Hepatic stellate cell (primary cell): ENCODE data around the gene PBX1.

Experiments used
- DNase-seq: peaks from one replicate; pipeline ENCODE4 v3.0.0; 2011; ENCODE audit warnings: low spot score

Gene PBX1

DNA sequence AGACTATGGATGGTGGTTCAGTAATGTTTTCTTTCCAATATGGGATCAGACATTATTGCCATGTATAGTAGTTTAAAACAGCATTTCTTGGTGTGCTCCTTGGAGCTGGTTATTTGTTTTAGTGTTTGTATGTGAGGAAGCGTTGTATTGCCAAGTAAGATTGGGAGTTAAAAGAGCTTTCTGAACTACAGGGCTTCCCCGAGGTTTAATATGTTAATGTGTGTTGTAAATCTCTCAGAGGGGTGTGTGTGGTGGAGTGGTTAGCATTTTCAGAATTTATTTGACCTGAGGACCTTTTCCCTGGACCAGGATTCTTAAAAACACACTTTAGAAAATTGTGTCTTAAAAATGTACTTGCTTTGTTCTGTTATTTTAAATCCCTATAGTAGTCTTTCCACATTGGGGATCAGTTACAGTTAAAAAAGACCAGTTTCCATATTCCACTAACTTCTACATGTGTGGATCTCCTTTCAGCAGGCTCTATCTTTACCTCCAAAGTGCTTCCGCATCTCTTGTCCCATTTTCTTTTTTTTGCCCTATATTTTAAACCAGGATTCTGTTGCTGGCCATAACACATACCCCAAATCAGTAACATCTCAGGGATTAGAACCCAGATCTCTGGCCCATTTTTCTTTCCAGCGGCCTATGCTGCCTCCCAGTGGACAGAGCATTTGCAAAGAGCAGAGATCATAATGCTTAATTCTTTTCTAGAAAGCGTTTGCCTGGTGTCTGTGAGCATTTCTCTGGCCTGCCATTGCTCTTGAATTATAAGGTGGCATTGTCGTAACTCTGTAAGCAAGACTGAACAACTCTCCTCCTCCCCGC lies 58.6 kb downstream of the PBX1 start:
- DNase-seq, result no peak

DNA sequence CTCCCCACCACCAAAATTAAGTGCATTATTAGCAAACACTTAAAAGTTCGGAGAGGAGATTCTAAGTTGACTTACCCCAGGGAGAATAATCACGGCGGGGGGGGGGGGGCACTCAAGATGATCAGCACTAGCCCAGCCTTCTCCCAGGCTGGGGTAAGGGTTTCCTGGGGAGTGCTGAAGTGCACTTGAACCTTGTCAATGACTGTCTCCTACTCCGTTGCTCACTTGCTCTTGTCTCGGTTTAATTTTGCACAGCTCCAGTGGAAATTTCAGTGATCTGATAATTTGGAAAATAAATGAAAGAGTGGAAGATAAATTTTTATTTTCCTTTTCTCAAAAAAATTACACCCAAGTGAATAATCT lies 59.2 kb downstream of the PBX1 start:
- DNase-seq, result no peak

DNA sequence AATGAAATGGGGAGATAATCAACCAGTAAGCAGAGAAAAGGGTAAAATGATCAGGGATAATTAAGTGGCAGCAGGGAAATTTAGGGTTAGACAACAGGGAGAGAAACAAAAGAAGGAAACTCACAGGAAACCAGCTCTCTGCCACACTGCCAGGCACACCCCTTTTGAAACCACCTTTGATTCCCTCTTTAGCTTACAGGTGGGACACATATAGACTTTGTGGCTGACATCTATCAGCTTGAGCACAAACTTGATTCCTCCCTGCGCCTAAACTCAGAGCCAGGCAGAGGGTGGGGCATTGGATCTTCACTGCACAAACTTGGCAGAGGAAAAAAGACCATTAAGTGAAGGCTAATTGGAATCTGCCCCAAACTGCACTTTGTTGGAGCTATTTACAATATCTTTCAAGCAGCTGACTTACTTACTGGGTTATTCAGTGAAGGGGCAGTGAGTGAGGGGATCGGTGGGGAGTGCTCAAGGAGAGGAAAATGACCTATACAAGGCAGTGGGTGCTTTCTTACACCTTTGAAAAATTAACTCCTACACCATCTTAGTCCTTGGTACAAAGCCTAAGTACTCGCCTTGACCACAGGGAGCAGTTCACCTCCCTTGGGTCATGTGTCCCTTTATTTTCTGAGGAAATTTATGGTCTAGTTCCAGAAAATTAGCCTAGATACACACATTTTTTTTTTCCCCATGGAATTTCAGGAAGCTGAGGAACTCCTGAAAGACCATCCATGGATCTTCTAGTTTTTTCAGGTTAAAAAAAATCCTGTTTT lies 60.2 kb downstream of the PBX1 start:
- DNase-seq, result no peak

DNA sequence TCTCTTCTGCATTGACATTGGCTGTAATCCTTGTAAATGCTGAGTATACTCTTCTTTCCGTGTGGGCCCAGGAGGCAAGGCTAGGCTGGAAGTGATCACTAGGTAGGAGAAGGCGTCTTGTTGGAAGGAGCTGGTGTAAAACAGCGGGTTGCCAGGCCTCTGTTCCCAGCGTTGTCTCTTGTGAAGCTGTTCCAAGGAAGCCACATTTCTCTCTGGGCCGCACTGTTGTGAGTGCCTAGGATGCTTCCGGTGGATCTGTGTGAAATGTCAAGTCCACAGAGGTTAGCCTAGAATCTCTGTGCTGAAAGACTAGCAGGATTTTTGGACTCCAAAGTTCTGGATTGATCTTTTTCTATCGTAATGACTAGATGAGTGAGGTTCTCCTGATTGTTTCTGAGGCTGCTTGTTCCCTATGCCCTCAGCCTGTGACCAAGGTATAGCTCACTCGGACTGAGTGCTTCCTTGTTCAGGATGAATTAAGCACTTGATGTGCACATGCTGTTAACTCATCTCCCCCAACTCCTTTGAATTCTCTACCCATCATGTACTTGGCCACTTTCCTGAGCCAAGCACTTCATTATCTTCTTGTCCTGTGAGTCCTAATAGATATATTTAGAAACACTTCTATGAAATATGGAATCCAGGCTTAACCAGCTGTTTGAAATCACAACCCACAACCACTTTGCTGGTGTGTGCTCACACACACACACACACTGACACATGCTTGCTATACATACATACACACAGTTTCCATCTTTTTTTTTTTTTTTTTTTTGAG lies 63.3 kb downstream of the PBX1 start:
- DNase-seq, result no peak

DNA sequence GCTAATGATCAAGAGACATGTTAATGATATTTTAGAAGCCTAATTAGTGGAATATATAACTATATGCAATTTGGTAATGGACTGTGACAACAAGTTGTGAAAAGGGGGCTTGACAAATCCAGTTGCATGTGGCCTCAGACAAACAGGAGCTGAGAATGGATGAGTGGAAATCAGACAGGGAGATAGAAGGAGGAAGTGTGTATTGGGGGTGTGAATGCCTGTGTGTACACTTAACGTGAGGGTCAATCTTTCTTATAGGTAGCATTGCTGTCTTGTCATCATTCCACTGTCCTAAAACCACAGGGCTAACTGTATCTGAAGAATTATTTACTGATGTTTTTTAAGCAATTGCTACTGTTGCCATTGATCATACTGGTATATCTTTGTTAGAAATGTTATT lies 64.8 kb downstream of the PBX1 start:
- DNase-seq, result no peak

DNA sequence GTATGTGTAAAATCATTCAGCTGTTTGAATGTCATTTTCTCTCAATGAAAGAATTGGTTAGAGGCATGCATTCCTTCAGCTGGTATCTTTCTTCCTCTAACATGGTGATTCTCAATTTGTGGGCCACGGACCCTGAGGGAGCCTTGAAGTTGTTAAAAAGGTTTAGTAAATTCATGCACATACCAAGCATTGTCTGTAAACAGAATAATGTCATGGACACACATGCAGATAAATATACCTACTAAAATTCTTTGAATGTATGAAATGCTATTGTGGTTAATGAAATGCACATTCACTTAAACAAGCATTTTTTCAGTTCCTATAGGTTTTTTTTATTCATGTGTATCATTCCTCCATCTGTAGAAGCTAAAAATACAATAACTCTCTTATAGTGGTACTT lies 65.4 kb downstream of the PBX1 start:
- no peak for DNase-seq

DNA sequence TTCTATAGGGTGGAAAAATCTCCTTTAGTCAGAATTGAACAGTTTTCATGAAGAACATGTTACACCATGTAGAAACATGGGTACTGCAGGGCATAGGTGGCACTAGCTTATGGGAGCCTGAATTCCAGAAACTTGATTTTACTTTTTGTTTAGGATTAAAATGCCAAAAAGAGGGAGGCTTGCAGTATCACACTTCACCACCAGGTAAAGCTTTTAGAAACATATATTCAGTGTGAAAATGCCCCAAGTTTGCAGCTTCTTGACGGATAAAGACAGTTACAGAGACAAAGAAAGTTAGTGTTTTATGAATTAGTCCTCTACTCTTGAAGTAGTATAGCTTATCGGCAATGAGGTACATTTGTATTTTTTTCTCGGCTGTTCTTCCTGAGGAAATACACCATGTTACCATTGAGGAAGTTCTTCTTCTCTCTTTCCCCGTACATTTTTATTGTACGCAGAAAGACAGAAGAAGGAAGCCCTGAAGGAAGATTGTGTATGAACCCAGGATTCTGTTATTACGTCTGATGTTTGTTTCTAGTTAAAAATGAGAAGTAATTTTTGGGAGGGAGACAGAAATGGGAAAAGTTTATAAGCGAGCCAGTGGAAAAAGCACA lies 66.1 kb downstream of the PBX1 start:
- no peak for DNase-seq

DNA sequence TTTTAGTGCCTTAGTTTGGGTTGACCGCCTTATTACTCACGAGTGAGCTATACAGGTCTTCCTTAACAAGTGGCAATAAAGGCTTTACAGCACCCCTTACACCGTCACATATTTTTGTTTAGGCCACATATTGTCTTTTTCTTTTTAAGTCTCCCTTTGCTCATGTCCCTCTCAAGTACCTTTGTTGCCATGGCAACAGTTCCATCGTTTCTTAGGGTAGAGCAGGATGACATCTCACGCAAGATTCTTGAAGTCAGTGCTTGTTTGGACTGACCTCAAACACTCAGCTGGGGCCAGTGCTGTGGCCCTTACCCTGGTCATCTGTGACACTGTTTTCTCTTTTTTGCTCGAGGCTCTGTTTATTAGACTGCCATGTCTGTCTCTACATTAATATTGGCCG lies 69.8 kb downstream of the PBX1 start:
- no peak for DNase-seq

DNA sequence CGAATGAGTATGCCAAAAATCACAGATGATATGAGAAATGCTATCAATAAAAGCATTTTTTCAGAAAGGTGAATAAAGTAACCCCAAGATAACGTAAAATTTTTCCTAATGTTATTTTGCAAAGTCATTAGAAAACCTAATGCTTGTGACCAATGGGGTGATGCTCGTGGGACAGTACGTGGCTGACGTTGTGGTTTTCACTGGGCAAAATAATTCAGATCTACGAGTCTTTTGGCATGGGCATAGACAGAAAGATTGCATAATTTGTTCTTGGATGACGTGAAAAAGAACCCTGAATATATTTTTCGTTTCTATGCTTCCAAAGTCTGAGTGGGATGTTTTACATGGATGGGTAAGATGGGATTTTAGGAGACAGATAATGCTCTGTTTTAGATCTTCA lies 71.0 kb downstream of the PBX1 start:
- no peak for DNase-seq

DNA sequence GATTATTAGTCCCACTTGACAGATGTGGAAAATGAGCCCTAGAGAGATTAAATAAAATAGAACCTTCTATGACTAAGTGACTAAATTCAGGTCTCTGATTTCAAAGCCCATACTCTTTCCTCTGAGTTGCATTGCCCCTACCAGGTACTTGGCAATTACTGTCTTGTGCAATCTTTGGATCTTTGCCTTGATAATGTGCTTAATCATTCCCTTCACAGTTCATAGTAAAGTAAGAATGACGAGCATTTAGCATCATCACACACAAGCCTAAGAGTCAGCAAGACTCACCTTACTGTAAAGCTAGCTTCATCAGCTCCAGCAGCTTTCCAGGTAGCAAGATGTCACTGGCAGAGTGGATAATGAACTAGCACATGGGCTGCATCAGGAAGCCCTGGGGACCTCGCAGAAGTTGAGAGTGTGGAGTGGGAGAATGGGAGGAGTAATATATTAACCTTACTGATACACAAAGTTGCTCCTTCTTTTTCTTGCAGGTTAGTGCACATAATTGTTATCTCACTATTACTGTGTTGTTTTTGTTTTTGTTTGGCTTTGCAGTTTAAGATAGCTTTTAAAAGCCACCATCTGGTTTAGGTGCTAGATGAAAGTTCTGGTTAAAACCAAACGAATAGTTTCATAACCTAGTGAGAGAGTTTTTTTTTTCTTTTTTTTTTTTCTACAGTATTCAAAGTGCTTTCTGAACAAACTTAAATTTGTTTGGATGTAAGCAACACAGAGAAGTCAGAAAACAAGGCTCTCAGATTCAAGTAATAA lies 71.8 kb downstream of the PBX1 start:
- no peak for DNase-seq

DNA sequence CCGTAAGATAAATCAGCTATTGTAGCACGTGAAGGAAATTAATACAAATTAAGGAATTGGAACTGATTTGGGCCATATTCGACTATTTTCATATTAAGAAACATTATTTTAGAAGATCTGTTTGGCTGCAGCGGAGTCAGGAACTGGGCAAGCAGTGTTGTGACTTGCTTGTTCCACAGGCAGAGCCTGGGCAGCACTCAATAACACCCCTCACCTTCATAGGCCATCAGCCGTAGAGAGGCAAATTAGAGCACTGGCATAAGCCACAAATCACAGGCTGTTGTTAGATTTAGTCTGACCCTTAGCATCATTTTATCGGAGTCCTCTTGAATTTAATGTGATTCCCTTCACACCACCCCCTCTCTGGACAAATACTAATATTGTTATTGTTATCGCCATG lies 72.8 kb downstream of the PBX1 start:
- DNase-seq, result no peak

DNA sequence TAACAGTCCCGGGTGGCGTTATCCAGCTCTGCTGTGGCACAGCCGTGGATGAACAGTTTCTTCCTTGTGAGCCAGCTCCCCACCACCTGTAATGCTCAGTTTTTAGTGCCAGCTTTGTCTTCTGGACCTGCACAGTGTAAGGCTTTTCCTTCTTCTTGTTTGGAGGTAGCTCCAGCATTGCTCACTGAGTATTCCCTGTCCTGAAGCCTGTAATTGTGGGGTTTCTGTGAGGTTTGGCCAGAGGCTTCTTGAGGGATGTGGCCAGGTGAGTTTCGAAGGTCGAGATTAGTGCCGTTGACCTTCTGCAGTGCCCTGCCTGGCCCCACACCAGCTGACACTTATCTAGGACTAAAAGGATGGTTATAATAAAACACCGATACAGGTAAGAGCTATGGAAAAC lies 75.0 kb downstream of the PBX1 start:
- DNase-seq, result no peak

DNA sequence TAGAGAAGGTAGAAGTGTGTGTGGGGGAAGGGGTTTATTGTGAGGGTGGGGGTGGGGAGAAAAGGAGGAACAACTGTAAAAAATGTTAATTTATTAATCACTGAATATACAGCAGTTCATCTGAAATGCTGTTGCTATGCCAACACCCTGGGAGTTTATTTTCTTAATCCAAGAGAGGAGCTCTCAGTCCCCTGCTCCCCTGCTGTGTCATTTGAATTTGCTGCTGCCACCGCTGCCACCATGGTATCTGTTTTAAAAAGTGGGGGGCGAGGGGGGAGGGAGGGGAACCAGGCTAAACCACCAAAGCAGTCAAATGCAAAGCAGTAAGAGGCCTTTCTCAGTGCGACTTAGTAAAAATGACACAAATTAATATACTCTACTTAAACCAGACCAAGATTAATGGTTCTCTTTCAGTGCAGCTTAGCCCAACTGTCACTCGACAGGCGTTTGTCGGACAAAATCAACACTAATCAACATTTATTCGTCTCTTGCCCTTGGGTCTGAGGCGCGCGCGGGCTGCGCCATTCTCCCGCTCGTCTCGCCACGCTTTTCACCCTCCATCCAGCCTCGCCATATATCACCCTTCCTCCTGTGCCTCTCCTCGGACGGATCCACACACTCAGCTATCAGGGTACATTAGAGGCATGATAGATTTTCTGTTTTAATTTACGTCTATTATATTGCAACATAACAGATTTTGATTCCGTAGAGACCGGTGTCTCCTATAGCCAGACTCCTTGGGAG lies 76.2 kb downstream of the PBX1 start:
- DNase-seq, result no peak

DNA sequence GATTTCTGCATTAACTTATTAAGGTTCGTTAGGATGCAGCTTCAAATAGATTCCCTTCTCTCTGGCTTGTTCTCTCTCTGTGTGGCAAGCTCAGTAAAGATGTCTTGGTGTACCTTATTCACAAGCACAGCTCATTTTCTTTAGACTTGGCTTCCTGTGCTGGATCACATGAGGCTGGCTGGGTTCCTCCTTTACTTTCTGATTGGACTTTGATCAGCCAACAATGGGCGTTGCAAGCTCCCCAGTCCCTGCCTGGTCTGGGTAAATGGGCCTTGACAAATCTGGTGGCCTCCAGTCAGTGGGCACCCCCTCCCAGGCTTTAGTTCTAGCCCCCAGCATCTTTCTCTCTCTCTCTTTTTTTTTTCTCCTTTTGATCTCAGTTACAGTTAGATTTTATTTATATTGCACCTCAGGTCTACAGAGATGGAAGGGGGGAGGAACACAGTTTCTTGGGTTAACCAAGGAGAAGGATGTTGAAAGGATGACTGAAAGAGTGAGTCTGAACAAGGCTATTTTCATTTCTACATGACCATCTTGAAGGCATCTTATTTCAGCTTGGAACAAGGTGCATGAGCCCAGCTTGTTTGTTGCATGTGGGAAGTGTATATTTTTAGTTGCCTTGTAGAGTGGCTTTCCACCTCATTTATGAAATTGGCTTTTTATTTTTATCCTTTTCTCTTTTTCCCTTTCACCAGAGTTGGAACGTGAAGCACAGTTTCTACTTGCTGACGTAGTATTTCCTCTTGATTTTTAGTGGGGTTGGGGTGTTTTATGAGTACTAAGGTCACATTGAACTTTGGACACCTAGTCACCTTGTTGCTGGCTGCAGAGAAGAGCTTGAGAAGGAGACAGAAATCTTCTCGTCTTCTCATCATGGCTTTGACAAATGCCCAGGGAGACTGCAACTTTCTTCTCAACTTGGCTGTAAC lies 77.1 kb downstream of the PBX1 start:
- no peak for DNase-seq

DNA sequence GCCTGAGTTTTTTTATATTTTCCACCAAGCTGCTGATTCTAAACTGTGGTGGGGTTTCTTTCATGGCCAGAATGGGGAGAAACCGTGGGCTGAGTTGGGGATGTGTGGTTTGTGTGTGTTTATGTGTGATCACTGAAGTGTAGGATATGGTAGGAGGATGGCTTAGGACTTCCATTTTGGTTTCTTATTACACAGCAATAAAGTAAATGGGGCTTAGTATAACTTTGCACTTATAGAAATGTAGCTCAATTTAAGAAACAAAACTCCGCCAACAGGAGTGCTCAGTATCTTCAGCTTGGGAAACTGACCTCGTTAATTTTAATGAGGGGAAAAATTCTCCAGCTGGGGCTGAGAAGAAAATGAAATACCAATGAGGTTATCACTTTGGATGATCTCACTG lies 77.8 kb downstream of the PBX1 start:
- DNase-seq, result no peak

DNA sequence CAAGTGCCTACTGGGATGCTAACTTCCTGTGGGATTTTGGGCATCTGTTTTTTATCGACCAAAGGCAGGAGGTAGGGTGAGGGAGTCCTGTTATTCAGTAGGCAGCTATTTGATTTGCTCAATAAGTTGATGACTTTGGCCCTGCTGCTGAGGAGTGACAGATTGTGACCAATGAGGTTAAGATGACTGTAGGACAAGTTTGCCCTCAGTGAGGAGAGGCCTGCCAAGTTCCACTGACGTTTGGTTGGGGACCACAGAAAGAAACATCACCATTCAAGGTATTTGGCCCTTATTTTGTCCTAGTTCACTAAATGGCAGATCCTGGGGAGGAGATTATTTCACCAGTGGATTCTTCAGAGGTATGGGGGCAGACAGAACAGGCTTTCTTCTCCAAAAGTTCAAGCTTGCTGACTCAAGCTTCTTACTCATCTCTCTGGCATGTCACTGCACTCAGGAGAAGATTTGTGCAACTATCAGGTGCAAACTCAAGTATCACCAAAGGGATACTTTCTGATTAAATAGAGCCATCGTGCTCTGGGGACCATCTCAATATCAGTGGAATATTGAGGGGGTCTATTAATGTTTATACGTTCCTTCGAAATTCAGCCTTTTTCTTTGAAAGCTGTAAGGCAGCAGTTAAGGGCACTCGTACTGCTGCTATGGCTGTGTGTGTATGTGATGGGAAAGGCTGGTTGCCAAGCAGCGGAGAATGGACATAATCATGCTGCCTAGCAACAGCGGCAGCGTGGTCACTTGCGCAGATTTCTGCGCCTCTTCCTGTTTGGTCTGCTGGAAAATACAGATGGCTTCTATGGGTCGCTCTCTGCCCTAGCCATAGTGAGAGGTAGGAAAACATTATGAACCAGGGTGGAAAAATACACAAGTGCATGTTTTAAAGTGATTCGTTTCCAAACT lies 78.7 kb downstream of the PBX1 start:
- peak; percentile 56 for DNase-seq

DNA sequence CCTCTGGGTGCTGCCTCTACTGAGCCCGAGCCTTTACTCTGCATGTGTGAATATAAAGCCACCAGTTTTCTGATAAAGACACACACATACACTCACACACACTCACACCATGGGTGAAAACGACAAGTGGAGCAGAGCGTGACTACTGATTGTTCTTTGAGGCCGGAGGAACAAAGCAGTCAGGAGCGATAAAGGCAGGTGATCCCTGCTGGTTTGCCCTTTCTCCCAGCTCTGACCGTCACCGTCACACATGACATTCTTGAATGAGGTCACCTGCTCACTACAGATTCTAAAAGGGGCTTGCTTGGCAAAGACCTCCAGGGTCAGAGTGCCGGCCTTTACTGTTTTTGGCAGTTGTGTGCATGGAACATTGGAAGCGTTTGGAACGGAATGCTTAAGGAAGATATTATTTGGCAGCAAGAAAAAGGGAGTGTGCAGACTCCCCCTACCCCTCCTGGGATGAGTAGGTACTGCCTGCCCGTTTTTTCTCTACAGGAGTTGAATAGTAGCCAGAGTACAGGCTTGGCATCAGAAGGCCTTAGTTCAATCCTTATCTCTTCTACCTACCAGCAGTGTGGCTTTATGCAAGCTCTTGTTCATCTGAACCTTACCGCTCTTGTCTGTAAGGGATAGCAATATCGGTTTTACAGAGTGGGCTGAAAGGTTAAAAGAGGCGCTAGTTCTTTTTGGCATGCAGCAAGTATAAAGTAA lies 79.7 kb downstream of the PBX1 start:
- DNase-seq, result no peak
